ENCODE measurements around the gene OR52I2. TPM values are rescaled to one million over a fixed set of nuclear protein-coding genes. Genes with fewer than 3 reads are reported as not detected.

Gene OR52I2
- total RNA-seq, 1 donor from 2014 or later, result not detected

GRCh38 chr11:4641501-4641900, 60.0 kb downstream of the OR52I2 start:
- H3K27ac Mint-ChIP-seq, result peak overlapping the region; percentile 27
- DNase-seq (ENCODE audit: low spot score in 2 of 2, unreplicated experiment in 2 of 2), result no peak
- TF ChIP-seq CTCF (IDR thresholded peaks at IDR 0.05; ENCODE audit: unreplicated experiment), result no peak
- peaks cover 5% of the 10 kb centered on the region for H3K9me3 Mint-ChIP-seq
- H3K36me3 Mint-ChIP-seq, result no peaks in the 10 kb centered on the region
- peaks cover 18% of the 10 kb centered on the region for H3K4me1 Mint-ChIP-seq
- H3K27me3 Mint-ChIP-seq (ENCODE audit: low read depth), result no peaks in the 10 kb centered on the region
- no peak overlapping the region for H3K4me3 Mint-ChIP-seq

- peaks cover 5% of the 10 kb centered on the region for H3K9me3 Mint-ChIP-seq
- no peaks in the 10 kb centered on the region for H3K36me3 Mint-ChIP-seq
- no peak overlapping the region for H3K4me3 Mint-ChIP-seq
- H3K27me3 Mint-ChIP-seq (ENCODE audit: low read depth), result no peaks in the 10 kb centered on the region
- no peak for DNase-seq (ENCODE audit: low spot score in 2 of 2, unreplicated experiment in 2 of 2)
- TF ChIP-seq CTCF (IDR thresholded peaks at IDR 0.05; ENCODE audit: unreplicated experiment), result no peak
- peak overlapping the region; percentile 27 for H3K27ac Mint-ChIP-seq
- H3K4me1 Mint-ChIP-seq, result peaks cover 18% of the 10 kb centered on the region
These were observed 60.5 kb downstream of the OR52I2 start for GRCh38 chr11:4642043-4642442.

Other genes with a start within 250 kb of the OR52I2 start
- not detected in 3 replicates for gene OR52B4, start 213.4 kb upstream of the OR52I2 start, total RNA-seq
- 16.5 to 17.4 TPM (median 17.1 TPM) in 3 replicates for gene TRIM21, start 188.0 kb upstream of the OR52I2 start, total RNA-seq
- not detected in 3 replicates for gene OR52K2, start 132.4 kb upstream of the OR52I2 start, total RNA-seq
- gene OR52K1, start 99.1 kb upstream of the OR52I2 start, total RNA-seq, result 0.07 TPM in 1 of 3 replicates, not detected in the others
- gene OR52M1, start 36.6 kb upstream of the OR52I2 start, total RNA-seq, result not detected in 3 replicates
- gene OR52I1, start 12.3 kb downstream of the OR52I2 start, total RNA-seq, result not detected in 3 replicates
- gene TRIM68, start 26.5 kb downstream of the OR52I2 start, total RNA-seq, result 20.2 to 23.3 TPM (median 21.4 TPM) in 3 replicates
- not detected in 3 replicates for gene OR51D1, start 55.7 kb downstream of the OR52I2 start, total RNA-seq
- not detected in 3 replicates for gene OR51E1, start 62.2 kb downstream of the OR52I2 start, total RNA-seq
- 0.11 TPM in 1 of 3 replicates, not detected in the others for gene OR51E2, start 116.1 kb downstream of the OR52I2 start, total RNA-seq
- gene MMP26, start 123.0 kb downstream of the OR52I2 start, total RNA-seq, result not detected in 3 replicates
- gene OR51F1, start 188.2 kb downstream of the OR52I2 start, total RNA-seq, result not detected in 3 replicates
- gene OR52R1, start 222.6 kb downstream of the OR52I2 start, total RNA-seq, result not detected in 3 replicates
- gene OR51F2, start 239.6 kb downstream of the OR52I2 start, total RNA-seq, result not detected in 3 replicates